Ecto neural progenitor cell (in vitro differentiated cells): ENCODE results near the gene EGF.

Source experiments
- DNase-seq: peaks from one replicate; pipeline ENCODE4 v3.0.0-alpha.2; 2018; ENCODE audit warnings: low spot score

Gene EGF

DNA sequence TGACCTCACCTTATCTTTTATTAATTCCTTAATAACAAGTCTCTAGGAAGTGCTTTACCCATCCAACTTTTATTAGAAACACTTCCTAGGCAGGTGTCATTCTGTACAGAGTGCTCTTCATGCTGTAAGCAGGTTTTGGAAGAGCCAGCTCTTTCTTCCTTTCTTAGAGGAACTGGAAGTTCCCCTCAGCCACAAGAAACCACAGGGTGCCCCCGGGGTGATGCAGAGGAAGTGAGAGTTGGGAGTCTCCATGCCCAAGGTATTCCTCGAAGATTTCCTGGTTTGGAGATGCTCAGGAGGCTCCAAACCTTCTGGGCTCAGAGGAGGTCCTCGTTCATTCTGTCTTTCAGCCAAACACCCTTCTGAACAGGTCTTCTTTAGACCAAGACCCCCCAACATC lies 83.8 kb downstream of the EGF start:
- no peak for DNase-seq

DNA sequence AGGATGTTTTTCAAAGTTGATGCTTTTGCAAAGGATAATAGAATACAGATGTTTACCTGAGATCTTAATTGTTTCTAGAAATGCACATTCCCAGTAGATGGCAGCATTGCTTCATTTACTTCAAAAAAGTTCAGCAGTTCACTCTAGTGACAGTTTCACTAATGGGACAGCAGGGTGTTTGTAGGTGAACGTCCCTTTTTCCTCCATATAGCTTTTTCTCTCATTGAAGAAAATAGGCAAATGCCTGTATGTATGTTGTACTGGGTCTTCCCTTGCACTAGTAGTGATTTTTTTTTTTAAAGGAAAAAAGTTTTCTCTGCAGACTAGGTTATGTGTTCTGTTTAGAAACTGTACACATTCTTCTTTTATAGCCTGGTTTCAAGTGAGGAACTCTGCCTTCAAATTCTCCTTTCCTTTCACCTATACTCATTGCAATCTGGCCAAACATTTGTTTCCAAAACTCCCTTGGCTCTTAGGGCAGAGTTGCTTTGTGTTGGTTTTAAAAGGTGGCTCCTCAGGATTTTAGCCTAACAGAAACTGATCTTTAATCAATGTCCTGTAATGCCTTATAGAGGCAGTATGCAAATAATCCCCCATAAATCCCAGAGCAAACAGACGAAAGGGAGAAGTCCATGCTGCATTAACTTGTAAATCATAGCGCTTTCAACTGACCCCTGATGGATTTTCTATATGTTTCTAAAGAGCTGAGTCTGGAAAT lies 86.3 kb downstream of the EGF start:
- no peak for DNase-seq

DNA sequence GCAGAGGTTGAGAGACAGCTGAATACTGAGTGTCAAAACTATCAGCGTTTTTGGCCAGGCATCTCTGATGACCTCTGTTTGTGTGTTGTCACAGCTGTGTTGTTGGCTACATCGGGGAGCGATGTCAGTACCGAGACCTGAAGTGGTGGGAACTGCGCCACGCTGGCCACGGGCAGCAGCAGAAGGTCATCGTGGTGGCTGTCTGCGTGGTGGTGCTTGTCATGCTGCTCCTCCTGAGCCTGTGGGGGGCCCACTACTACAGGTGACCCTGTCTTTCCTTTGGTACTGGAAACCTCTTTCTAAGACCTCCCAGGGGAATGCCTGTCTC lies 86.9 kb downstream of the EGF start:
- no peak for DNase-seq

DNA sequence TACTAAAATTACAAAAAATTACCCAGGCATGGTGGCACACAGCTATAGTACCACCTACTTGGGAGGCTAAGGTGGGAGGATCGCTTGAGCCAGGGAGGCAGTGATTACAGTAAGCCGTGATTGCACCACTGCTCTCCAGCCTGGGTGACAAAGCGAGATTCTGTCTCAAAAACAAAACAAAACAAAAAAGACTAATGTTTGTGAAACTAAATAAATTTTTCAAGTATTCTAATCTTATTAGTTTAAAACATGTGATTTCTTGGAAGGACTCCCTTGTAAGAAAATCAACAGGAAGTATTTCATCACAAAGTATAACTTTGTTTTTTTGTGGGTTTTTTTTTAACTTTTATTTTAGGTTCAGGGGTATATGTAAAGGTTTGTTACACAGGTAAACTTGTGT lies 89.6 kb downstream of the EGF start:
- no peak for DNase-seq

DNA sequence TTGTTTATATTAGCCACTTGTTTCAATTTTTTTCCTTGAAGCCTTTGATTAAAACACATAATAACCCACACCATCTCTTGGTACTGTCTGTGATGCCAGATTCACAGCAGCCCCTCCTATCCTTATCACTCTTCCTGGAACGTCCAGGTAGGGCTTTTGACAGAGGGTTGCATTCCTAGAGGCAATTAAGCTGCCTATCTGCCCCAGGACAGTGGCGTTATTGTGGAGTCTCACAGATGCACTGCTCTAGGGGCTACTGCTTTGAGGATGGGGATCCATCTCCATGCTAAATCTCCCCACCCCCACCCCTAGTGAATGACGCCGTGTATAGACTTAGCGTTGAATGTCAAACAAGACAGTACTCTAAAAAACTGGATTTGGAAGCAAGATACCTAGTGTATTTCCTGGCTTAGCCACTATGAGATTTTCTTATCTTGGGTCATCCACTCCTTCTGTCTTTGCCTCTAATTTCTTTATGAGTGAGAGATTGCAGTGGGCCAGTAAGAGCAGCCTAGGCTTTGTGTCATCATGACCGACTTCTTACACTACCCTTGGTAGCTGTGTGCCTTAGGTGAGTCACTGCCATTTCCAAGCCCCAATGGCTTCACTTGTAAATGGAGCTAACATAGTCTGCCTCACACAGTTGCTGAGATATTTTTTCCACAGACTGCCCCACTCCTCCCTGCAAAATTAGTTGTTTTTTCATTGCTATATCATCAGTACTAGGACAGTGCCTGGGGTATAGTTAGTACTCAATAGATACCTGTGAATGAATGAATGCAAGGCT lies 90.9 kb downstream of the EGF start:
- no peak for DNase-seq

GRCh38 chr4:110004556-110004955 lies 91.9 kb downstream of the EGF start:
- no peak for DNase-seq

DNA sequence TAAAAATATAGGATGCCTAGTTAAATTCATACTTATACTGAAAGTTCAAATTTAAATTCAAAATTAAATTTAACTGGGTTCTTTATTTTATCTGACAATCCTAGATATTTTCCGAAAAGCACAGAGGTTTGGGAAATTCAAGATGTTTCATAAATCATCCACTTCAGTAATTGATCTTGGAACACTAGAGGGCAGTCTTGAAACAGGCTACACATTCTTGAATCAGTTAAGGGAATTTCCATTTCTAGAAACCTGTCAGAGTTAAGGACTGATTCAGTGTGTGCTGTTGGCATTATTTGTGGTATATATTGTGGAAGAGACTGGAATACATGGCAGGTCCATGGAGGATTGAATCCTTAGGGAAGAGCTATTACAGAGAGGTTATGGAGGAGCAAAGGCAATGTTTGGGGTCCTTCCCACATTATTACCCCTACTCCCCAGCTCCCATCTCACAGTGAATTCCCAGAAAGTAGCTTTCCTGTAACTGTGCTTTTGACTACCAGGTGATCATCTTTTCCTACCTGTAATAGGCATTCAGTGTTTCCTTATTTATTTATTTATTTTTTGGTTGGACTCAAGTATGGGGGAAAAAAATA lies 92.9 kb downstream of the EGF start:
- DNase-seq, result no peak

GRCh38 chr4:110007217-110007616 lies 94.5 kb downstream of the EGF start:
- no peak for DNase-seq

DNA sequence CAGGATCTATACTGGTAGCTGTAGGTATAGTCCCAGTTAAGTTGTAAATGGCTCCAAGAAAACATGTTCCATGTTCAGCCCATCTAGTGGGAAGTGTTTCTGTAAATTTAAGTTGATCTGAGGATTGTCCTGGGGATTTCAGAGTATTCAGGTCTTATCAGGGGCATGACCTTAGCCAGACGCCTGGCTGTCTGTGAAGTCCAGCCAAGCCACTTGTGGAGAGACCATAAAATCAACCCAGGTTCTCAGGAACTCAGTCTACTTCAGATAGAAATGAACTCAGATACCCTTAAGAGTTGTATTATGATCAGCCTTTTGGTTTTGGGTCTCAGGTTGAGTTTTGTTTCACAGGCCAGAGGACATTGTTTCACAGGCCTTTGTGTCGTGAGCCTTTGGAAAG lies 95.9 kb downstream of the EGF start:
- no peak for DNase-seq

DNA sequence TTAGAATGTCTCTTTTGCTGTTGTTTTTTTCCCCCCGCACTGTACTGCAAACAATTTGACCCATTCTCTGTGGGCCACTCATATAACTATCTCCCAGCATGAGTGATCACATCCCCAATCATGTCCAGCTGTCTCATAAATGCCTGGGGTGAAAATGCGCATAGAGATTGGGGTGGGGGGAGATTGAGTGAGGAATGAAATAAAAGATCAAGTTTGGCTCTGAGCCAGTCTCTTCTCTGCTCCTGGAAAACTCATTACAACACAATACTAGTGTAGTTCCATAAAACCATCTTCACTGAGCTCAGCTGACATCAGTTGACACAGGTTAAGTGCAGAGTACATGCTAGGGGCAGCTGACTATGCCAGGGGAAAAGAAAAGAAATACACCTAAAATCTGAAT lies 96.9 kb downstream of the EGF start:
- DNase-seq, result no peak

DNA sequence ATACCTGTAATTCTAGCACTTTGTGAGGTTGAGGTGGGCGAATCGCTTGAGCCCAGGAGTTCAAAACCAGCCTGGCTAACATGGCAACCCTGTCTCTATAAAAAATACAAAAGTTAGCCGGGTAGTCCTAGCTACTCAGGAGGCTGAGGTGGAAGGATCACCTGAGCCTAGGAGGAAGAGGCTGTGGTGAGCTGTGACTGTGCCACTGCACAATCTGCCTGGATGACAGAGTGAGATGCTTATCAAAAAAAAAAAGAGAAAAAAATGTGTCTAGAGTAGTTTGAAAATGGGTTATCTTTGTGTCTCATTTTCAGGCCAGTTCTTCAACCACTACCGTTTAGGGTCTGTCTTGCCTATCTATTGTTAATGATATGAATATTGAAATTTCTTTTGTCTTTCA lies 98.1 kb downstream of the EGF start:
- DNase-seq, result no peak

DNA sequence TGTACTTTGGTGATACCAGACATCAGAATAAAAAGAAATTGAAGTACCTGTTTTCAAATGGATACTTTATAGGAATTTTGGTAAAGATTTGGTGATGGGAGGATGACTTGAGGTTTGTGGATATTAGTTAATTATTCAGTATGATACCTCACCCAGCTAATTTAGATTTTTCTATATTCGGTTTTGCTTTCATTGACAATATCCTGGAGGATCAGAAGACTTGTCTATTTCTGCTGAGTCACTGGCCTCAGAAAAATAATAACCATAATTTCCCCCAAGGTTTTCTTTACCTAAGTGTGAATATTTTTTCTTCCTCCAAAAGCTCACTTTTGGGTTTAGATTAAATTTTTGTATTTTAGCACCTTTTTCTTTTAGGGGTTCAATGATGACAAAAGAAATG lies 100.2 kb downstream of the EGF start:
- no peak for DNase-seq

- no peak for DNase-seq
These were observed 101.5 kb downstream of the EGF start for GRCh38 chr4:110014233-110014632.

- DNase-seq, result no peak
These were observed 106.5 kb downstream of the EGF start for GRCh38 chr4:110019153-110019552.

DNA sequence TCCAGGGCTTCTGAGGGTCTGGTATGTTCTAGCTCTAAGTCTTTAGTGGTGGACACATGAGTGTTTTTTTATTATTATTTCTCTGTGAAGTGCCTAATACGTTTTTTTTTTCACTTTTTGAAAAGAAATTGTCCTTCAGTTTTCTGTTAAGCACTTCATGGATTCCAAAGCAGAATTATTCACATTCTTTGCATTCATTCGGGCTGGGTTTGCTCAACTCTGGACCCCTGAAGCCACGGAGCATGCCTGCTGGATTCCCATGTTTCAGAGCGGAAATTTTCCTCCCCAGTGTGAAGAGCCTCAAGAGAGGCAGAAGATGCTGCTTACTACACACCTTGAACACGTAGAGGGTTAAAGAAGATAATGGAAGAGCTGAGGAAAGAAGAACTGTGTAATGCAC lies 107.5 kb downstream of the EGF start:
- DNase-seq, result no peak

DNA sequence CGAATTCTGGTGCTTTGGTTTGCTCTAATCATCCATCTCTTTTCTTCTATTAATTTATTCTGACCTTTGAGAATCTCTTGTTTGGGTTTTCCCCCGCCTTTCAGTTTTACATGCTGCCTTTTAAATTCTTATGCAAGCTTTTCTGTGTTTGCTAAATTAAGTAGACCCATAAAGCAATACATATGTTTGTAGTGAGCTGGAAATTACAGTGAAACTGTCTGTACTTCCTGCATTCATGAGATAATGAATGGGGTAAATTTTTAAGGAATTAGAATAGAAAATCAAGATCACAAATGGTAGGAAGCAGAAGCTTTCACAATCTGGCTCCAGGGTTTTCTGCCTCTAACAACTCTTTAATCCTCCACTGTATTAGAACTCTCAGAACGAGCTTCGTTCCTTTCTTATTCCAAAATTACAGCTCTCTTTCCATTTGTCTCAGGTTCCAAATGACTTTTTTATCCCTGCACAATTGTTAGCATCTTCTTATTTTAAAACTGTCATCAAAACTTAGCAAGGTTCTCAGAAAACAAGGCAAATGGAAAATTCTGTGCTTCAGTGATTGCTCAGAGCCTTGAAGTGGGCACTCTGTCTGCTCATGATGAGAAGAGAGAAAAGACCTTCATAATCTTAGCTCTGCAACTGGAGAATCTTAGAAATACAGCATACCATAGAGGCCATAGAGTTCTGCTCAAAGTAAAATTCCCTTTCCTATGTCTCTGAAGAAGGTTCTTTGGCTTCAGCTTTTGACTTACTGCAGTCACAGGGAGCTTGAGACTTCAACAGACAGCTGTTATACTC lies 108.2 kb downstream of the EGF start:
- DNase-seq, result no peak

GRCh38 chr4:110022457-110022856 lies 109.8 kb downstream of the EGF start:
- no peak for DNase-seq

- DNase-seq, result no peak
These were observed 112.4 kb downstream of the EGF start for GRCh38 chr4:110025056-110025455.

DNA sequence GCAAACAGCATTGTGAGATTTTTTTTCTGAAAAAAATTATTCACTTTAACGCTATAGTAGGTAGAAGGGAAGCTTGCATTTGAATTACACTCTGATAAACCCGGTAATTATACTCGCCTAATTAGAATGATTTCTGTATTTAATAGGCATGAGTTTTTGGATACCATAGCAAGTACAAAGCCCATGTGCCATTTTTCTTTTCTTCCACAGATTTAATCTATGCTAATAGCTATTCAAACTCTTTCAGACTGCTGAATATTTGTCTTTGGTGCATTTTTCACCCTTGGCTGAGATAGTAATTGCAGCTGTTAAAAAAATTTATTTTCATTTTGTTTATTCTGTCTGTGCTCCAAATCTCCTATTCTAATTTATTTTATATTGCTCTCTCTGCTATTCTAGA lies 113.0 kb downstream of the EGF start:
- no peak for DNase-seq

DNA sequence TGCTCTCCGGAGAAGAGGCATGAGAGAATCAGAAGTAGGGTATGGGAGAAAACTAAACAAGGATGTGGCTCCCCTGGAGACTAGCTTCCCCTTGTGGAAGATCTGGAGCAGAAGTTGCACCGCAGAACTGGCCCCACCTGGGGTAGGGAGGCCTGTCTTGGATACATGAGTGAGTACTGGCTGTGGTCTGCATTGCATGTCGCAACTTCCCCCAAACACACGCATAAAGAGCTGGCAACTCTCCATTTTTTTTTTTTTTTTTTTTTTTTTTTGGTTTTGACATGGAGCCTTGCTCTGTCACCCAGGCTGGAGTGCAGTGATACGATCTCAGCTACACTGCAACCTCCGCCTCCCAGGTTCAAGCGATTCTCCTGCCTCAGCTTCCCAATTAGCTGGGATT lies 119.9 kb downstream of the EGF start:
- no peak for DNase-seq

GRCh38 chr4:110033355-110034025 lies 120.8 kb downstream of the EGF start:
- no peak for DNase-seq

- no peak for DNase-seq
These were observed 121.3 kb downstream of the EGF start for GRCh38 chr4:110034026-110034393.
